CD4-positive, alpha-beta T cell treated with Interleukin-2 at 100 ng/mL for 4 hours (primary cell): ENCODE results near the gene ANKRD40.

Experiments used
- DNase-seq: peaks from one replicate; pipeline ENCODE4 v3.0.0-alpha.2; 2020; ENCODE audit warnings: low spot score

ANKRD40 gene

GRCh38 chr17:50668025-50668837, 39.5 kb downstream of the ANKRD40 start:
- no peak for DNase-seq

- no peak for DNase-seq
Measured at GRCh38 chr17:50667259-50668024, 40.3 kb downstream of the ANKRD40 start.

DNA sequence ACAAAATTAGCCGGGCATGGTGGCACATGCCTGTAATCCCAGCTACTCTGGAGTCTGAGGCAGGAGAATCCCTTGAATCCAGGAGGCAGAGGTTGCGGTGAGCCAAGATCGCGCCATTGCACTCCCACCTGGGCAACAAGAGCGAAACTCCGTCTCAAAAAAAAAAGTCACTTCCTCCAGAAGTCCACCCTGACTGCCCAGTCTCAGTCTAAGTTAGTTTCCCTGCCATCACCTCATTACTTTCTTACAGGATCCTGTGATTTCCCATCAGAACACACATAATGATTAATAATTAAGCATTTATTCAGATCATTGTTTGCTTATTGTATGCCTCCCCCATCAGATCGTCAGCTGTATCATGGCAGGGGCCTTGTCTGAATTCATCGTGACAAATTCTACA, 41.4 kb downstream of the ANKRD40 start:
- DNase-seq = no peak

DNA sequence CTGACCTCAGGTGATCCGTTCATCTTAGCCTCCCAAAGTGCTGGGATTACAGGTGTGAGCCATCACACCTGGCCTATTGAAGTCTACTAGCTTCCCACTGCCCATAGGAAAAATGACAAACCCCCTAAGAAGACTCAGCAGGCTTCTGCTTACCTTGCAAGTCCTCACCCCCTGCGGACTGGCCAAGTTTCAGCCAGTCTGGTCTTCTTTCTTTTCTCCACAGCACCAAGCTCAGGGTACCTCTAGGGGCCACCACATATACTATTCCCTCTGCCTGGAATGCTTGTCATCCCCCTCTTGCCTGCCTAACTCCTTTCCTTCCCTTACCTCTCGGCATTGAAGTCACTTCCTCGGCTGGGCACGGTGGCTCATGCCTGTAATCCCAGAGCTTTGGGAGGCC, 41.9 kb downstream of the ANKRD40 start:
- DNase-seq = no peak

- no peak for DNase-seq
Measured at GRCh38 chr17:50664788-50665458, 42.8 kb downstream of the ANKRD40 start.

GRCh38 chr17:50663812-50664374, 43.8 kb downstream of the ANKRD40 start:
- DNase-seq = no peak

DNA sequence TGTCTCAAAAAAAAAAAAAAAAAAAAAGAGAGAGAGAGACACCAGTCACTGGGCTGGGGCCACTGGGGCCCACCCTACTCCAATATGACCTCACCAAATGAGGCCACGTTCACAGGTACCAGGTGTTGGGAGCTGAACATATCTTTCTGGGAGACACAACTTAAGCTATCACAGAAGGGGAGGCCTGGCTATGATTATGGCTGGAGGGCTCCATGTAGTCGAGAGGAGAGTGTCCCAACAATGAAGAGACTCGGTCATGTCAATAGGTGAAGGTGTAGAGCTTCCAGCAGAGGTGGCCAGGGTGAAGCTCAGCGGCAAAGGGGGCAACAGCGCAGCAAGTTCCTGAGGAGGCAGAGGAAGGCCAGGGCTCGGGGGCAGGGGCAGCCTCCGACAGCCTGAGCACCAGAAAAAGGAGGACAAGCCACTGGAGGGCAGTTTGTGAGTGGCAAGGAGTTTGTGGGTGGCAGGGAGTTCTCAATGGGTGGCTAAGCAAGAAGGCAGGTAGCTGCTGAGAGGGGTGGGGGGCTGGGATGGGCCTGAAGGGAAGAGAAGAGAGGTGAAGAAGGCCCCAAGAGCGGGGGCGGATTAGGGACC, 45.0 kb downstream of the ANKRD40 start:
- DNase-seq = no peak

DNA sequence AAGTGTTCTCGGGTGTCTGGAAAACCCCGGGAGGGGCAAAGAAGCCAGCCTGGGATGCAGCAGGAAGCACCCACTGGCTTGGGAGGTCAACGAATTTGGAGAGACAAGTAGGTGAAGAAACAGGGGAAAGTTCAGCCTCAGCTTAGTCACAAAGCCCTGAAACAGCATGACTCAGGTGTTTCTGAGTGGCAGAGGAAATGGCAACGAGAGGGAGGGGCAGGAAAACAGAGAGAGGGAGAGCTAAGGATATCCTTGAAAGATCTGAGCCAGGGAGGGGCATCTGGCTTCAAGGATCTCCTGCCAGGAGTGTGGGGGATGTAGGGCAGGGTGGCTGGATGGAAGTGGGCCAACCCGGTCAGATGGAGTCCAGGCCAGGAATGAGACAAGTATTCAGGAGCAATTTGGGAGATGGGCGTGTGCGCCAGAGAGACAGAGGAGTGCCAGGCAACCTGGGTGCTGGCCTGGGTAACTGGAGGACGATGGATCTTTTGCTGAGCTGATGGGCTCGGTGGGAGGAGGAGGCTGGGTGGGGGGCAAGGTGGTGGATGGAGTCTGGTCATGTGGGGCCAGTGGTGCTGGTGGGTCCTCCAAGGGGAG, 45.8 kb downstream of the ANKRD40 start:
- DNase-seq = peak; percentile 2

DNA sequence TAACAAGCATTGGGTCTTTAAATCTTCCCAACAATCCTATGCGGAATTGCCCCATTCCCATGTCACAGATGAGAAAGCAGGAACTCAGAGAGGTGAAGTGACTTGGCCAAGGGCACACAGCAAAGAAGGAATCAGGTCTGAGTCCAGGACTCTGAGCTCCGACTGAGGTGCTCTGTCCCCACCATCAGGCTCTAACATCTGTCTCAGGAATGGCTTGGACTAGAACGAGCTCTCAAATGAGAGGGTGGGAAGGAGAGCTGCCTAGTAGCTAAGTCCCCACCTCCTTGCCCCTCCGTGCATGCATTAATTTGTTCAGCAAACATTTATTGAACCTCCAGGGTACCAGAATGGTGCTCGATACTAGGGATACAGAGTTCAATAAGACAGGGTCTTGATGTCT, 46.4 kb downstream of the ANKRD40 start:
- DNase-seq = no peak

DNA sequence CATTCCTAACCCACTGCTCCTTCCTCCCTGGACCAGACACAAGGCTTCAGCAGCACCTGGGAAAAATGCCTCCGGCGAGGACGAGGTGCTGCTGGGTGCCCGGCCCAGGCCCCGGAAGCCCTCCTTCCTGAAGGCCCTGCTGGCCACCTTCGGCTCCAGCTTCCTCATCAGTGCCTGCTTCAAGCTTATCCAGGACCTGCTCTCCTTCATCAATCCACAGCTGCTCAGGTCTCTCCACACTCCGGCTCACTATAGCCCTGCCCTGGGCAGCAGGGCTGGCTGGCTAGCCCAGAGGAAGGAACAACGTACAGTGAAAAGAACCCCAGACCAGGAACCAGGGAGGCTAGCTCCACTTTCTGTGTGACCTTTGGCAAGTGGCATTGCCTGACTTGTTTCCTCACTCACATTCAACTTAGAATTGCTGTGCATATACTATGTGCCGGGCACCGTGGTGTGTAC, 46.8 kb downstream of the ANKRD40 start:
- no peak for DNase-seq

GRCh38 chr17:50660042-50660886, 47.5 kb downstream of the ANKRD40 start:
- DNase-seq = no peak

- no peak for DNase-seq
Measured at GRCh38 chr17:50659179-50659578, 48.5 kb downstream of the ANKRD40 start.

DNA sequence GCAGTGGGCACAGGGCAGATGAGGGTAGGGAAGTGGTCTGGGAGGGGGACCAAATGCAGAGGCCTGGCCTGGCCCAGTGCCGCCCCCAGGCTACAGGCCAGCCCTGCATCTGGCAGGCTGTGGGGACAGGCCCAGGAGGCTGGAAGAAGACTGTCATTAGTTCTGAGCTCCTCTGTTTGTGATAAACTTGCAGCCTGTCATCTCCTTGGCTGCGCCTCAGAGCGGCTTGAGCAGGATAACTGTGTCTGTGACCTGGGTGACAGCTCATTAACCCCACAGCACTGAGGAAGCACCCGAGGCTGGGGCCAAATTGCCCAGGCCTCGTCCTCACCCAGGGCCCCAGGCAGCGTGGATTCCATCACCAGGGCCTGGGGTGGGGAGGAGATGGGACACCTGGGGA, 49.1 kb downstream of the ANKRD40 start:
- no peak for DNase-seq

- DNase-seq = no peak
Measured at GRCh38 chr17:50657627-50658026, 50.1 kb downstream of the ANKRD40 start.

DNA sequence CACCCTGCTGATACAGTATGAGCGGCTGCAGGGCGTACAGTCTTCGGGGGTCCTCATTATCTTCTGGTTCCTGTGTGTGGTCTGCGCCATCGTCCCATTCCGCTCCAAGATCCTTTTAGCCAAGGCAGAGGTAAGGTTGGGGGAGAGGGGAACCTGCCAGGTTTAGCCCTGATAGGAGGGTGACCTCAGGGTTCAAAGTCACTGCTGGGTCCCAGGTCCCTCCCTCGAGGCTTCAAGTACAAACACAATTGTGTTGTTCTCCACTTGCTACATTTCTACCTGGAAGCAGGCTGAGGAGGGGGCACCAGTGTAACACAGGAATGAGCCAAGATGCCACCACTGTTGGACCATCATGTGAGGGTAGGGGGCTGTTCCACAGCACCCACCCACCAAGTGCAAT, 50.7 kb downstream of the ANKRD40 start:
- no peak for DNase-seq

GRCh38 chr17:50656509-50656908, 51.2 kb downstream of the ANKRD40 start:
- DNase-seq = no peak

GRCh38 chr17:50653738-50654137, 54.0 kb downstream of the ANKRD40 start:
- DNase-seq = no peak

GRCh38 chr17:50651661-50652060, 56.1 kb downstream of the ANKRD40 start:
- DNase-seq = no peak

GRCh38 chr17:50649042-50649908, 58.4 kb downstream of the ANKRD40 start:
- no peak for DNase-seq

DNA sequence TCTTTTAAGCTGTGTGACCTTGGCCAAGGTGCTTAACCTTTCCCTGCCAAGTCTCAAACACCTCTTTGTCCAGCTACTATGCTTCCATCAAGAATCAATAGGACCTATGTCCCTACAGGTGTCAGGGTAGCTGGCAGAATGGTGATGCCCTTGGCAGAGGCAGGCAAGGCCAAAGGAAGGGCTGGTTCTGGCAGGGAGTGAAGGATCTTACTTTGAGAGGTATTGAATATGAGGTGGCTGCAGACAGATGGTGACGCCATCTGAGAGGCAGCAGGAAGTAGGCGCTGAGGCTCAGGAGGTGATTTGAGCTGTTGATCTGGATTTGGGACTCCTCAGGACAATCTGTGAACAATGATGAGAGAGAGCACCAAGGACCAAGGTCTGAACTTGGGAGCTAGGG, 60.5 kb downstream of the ANKRD40 start:
- DNase-seq = no peak
